GM23338 (cell line): ENCODE measurements around the gene NFE2L3. TPM values are rescaled to one million over a fixed set of nuclear protein-coding genes. Genes with fewer than 3 reads are reported as not detected.
A peak's percentile ranks its signal among the peaks of the same experiment; 100 is the strongest.

Experiments used
- ATAC-seq: fragments of 200-7000 bp; cut with Tn5 transposase; 3 replicates; pipeline ENCODE4 v1.9.1; 2020
- DNase-seq: peaks from one replicate; pipeline ENCODE4 v3.0.0-alpha.2; 2015; ENCODE audit warnings: low spot score
- H2AFZ ChIP-seq: fragments of 200-600 bp; sonication (generic); 2 replicates; pipeline ENCODE4 v1.8.0; 2016; ENCODE audit warnings: antibody characterized with exemption, mild to moderate bottlenecking, moderate library complexity
- H3F3A ChIP-seq: fragments of 200-600 bp; sonication (generic); replicated peaks from 2 replicates; pipeline ENCODE4 v1.8.0; 2017; ENCODE audit warnings: antibody characterized with exemption, mixed run types, low read depth
- H3K27ac ChIP-seq: fragments of 200-600 bp; sonication (generic); 2 replicates; pipeline ENCODE4 v1.6.1; 2016; ENCODE audit warnings: low read depth
- H3K27me3 ChIP-seq: fragments of 200-600 bp; sonication (generic); 2 replicates; pipeline ENCODE4 v1.8.0; 2016; ENCODE audit warnings: mild to moderate bottlenecking, mixed run types, moderate library complexity; ENCODE audit not compliant: insufficient read depth
- H3K36me3 ChIP-seq: fragments of 200-600 bp; sonication (generic); 2 replicates; pipeline ENCODE4 v1.8.0; 2016; ENCODE audit warnings: mild to moderate bottlenecking; ENCODE audit not compliant: insufficient read depth
- H3K4me1 ChIP-seq: fragments of 200-600 bp; sonication (generic); 2 replicates; pipeline ENCODE4 v1.8.0; 2016; ENCODE audit warnings: mild to moderate bottlenecking, moderate library complexity; ENCODE audit not compliant: insufficient read depth
- H3K4me2 ChIP-seq: fragments of 200-600 bp; sonication (generic); 2 replicates; pipeline ENCODE4 v1.7.1; 2017; ENCODE audit warnings: mixed run types
- H3K4me3 ChIP-seq: fragments of 200-600 bp; sonication (generic); 2 replicates; pipeline ENCODE4 v1.6.1; 2016; ENCODE audit warnings: mixed run types
- H3K79me2 ChIP-seq: fragments of 200-600 bp; sonication (generic); replicated peaks from 2 replicates; pipeline ENCODE4 v1.8.0; 2017; ENCODE audit warnings: mild to moderate bottlenecking; ENCODE audit not compliant: insufficient read depth
- H3K9me2 ChIP-seq: fragments of 200-600 bp; sonication (generic); 2 replicates; pipeline ENCODE4 v1.8.0; 2017; ENCODE audit not compliant: insufficient read depth
- H4K20me1 ChIP-seq: fragments of 200-600 bp; sonication (generic); replicated peaks from 2 replicates; pipeline ENCODE4 v1.8.0; 2017; ENCODE audit warnings: mild to moderate bottlenecking; ENCODE audit not compliant: insufficient read depth
- H3K27ac Mint-ChIP-seq: 2 replicates; pipeline ENCODE4 v1.8.0; 2020; ENCODE audit warnings: inconsistent platforms, mild to moderate bottlenecking, moderate library complexity, mixed read lengths
- H3K27me3 Mint-ChIP-seq: 3 replicates; pipeline ENCODE4 v1.8.0; 2022; ENCODE audit warnings: low read depth, mild to moderate bottlenecking, moderate library complexity, mixed read lengths, inconsistent platforms; ENCODE audit not compliant: insufficient read depth, poor library complexity
- H3K36me3 Mint-ChIP-seq: 3 replicates; pipeline ENCODE4 v1.8.0; 2021; ENCODE audit warnings: low read depth, mild to moderate bottlenecking, inconsistent platforms, moderate library complexity, mixed read lengths
- H3K4me1 Mint-ChIP-seq: 3 replicates; pipeline ENCODE4 v1.8.0; 2020; ENCODE audit warnings: mild to moderate bottlenecking, inconsistent platforms, mixed read lengths
- H3K4me3 Mint-ChIP-seq: 3 replicates; pipeline ENCODE4 v1.8.0; 2021; ENCODE audit warnings: moderate library complexity, mild to moderate bottlenecking, inconsistent platforms, mixed read lengths
- H3K9me3 Mint-ChIP-seq: 3 replicates; pipeline ENCODE4 v1.8.0; 2020; ENCODE audit warnings: moderate library complexity, mild to moderate bottlenecking, inconsistent platforms, mixed read lengths
- EZH2 ChIP-seq: fragments of 200-600 bp; sonication (generic); IDR thresholded peaks from one replicate; pipeline ENCODE4 v1.8.0; 2017; ENCODE audit warnings: antibody characterized with exemption, mild to moderate bottlenecking, low read depth; ENCODE audit not compliant: unreplicated experiment
- NANOG ChIP-seq: IDR thresholded peaks from 2 replicates; pipeline ENCODE4 v1.6.1; 2016; ENCODE audit warnings: antibody characterized with exemption, borderline replicate concordance
- POLR2AphosphoS5 ChIP-seq: IDR thresholded peaks from 2 replicates; pipeline ENCODE4 v1.6.1; 2016; ENCODE audit warnings: antibody characterized with exemption, low read depth
- ZNF114 ChIP-seq: fragments of 250-450 bp; sonication (Bioruptor Pico); IDR thresholded peaks from 2 replicates; pipeline ENCODE4 v1.5.0; 2020; ENCODE audit warnings: mild to moderate bottlenecking, moderate library complexity
- polyA plus RNA-seq: library from polyadenylated mRNA; unstranded; fragments of >200 nt; fragmentation: Nextera tagmentation; extraction: Ambion mirVana; gene quantifications from 2 replicates; pipeline ENCODE4 v1.2.1, GENCODE V29; 2016
- total RNA-seq: library from RNA; depleted of rRNA; stranded (reverse); fragments of >200 nt; shearing (Covaris generic); gene quantifications from 2 replicates; pipeline ENCODE4 v1.2.3, GENCODE V29; 2014
- TF ChIP-seq, protein P1 (sequence below): fragments of 250-450 bp; sonication (Bioruptor Pico); IDR thresholded peaks from 2 replicates; pipeline ENCODE4 v1.5.0; 2020; ENCODE audit warnings: mild to moderate bottlenecking, moderate library complexity
- TF ChIP-seq, protein P2 (sequence below), 2 experiments: fragments of 200-600 bp in 1 of 2; sonication (generic) in 1 of 2; conservative IDR thresholded peaks; 2 replicates each; pipeline versions ENCODE4 v1.5.1 to v1.6.1; 2016 to 2017; ENCODE audit warnings: antibody characterized with exemption in 2 of 2, low read depth in 2 of 2, mild to moderate bottlenecking in 2 of 2, moderate library complexity in 1 of 2

The NFE2L3 gene
- total and polyA plus RNA-seq, 2 experiments from 2014 or later: 62.0 to 142 TPM

DNA sequence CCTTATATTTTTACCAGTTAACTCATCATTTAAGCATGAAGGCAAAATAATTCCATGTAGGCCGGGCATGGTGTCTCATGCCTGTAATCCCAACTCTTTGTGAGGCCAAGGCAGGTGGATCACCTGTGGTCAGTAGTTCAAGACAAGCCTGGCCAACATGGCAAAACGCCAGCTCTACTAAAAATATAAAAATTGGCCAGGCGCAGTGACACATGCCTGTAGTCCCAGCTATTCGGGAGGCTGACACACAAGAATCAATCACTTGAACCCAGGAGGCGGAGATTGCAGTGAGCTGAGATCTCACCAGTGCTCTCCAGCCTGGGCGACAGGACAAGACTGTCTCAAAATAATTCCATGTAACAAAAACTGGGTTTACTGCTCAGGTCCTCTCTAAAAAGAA is 30.3 kb downstream of the NFE2L3 start:
- H3K27ac Mint-ChIP-seq: 0 out of 2 replicates have a peak overlapping the region, but pooled peaks have one; percentile 30
- TF ChIP-seq NANOG: no peak
- TF ChIP-seq POLR2AphosphoS5: no peak
- TF ChIP-seq ZNF114 (CRISPR knock-in tag): no peak
- TF ChIP-seq, protein P1, sequence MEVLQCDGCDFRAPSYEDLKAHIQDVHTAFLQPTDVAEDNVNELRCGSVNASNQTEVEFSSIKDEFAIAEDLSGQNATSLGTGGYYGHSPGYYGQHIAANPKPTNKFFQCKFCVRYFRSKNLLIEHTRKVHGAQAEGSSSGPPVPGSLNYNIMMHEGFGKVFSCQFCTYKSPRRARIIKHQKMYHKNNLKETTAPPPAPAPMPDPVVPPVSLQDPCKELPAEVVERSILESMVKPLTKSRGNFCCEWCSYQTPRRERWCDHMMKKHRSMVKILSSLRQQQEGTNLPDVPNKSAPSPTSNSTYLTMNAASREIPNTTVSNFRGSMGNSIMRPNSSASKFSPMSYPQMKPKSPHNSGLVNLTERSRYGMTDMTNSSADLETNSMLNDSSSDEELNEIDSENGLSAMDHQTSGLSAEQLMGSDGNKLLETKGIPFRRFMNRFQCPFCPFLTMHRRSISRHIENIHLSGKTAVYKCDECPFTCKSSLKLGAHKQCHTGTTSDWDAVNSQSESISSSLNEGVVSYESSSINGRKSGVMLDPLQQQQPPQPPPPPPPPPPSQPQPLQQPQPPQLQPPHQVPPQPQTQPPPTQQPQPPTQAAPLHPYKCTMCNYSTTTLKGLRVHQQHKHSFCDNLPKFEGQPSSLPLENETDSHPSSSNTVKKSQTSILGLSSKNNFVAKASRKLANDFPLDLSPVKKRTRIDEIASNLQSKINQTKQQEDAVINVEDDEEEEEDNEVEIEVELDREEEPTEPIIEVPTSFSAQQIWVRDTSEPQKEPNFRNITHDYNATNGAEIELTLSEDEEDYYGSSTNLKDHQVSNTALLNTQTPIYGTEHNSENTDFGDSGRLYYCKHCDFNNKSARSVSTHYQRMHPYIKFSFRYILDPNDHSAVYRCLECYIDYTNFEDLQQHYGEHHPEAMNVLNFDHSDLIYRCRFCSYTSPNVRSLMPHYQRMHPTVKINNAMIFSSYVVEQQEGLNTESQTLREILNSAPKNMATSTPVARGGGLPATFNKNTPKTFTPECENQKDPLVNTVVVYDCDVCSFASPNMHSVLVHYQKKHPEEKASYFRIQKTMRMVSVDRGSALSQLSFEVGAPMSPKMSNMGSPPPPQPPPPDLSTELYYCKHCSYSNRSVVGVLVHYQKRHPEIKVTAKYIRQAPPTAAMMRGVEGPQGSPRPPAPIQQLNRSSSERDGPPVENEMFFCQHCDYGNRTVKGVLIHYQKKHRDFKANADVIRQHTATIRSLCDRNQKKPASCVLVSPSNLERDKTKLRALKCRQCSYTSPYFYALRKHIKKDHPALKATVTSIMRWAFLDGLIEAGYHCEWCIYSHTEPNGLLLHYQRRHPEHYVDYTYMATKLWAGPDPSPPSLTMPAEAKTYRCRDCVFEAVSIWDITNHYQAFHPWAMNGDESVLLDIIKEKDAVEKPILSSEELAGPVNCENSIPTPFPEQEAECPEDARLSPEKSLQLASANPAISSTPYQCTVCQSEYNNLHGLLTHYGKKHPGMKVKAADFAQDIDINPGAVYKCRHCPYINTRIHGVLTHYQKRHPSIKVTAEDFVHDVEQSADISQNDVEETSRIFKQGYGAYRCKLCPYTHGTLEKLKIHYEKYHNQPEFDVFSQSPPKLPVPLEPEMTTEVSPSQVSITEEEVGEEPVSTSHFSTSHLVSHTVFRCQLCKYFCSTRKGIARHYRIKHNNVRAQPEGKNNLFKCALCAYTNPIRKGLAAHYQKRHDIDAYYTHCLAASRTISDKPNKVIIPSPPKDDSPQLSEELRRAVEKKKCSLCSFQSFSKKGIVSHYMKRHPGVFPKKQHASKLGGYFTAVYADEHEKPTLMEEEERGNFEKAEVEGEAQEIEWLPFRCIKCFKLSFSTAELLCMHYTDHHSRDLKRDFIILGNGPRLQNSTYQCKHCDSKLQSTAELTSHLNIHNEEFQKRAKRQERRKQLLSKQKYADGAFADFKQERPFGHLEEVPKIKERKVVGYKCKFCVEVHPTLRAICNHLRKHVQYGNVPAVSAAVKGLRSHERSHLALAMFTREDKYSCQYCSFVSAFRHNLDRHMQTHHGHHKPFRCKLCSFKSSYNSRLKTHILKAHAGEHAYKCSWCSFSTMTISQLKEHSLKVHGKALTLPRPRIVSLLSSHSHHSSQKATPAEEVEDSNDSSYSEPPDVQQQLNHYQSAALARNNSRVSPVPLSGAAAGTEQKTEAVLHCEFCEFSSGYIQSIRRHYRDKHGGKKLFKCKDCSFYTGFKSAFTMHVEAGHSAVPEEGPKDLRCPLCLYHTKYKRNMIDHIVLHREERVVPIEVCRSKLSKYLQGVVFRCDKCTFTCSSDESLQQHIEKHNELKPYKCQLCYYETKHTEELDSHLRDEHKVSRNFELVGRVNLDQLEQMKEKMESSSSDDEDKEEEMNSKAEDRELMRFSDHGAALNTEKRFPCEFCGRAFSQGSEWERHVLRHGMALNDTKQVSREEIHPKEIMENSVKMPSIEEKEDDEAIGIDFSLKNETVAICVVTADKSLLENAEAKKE: no peak
- no peak for DNase-seq

DNA sequence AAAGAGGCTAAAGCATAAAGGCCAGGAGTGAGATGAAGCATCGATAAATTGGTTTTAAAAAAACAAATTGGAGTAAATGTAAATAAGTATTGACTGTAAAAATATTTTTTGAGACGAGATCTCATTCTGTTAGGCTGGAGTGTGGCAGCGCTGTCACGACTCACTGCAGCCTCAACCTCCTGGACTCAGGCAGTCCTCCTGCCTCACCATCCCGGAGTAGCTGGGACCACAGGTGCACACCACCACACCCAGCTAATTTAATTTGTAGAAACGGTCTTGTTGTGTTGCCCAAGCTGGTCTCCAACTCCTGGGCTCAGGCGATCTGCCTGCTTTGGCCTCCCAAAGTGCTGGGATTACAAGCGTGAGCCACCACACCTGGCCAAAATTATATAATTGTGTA is 30.7 kb downstream of the NFE2L3 start:
- Mint-ChIP-seq H3K4me3 (no peak overlapping the region), H3K27ac (0 out of 2 replicates have a peak overlapping the region, but pooled peaks have one; percentile 30), H3K9me3 (peaks cover 4% of the 10 kb centered on the region; the same call in 1 of the 3 replicates), H3K36me3 (peaks cover 81% of the 10 kb centered on the region), H3K4me1 (peaks cover 46% of the 10 kb centered on the region), H3K27me3 (peaks cover 48% of the 10 kb centered on the region)
- Histone ChIP-seq H3K4me2 (no peak overlapping the region), H3K79me2 (peaks cover 9% of the 10 kb centered on the region; the same call in 1 of the 2 replicates), H3K9me2 (no peaks in the 10 kb centered on the region), H2AFZ (no peak overlapping the region), H3F3A (peaks cover 43% of the 10 kb centered on the region), H4K20me1 (peaks cover 7% of the 10 kb centered on the region), H3K4me3 (no peak overlapping the region), H3K36me3 (peaks cover 6% of the 10 kb centered on the region; the same call in 1 of the 2 replicates), H3K4me1 (peaks cover 4% of the 10 kb centered on the region; the same call in 1 of the 2 replicates), H3K27me3 (no peaks in the 10 kb centered on the region), H3K27ac (peak overlapping the region; percentile 68)
- DNase-seq (no peak), ATAC-seq (peak; percentile 1; the same call in 1 of the 3 replicates)
- TF ChIP-seq ZNF114 (CRISPR knock-in tag) (no peak), NANOG (no peak), EZH2 (no peak)
- TF ChIP-seq, protein P2, sequence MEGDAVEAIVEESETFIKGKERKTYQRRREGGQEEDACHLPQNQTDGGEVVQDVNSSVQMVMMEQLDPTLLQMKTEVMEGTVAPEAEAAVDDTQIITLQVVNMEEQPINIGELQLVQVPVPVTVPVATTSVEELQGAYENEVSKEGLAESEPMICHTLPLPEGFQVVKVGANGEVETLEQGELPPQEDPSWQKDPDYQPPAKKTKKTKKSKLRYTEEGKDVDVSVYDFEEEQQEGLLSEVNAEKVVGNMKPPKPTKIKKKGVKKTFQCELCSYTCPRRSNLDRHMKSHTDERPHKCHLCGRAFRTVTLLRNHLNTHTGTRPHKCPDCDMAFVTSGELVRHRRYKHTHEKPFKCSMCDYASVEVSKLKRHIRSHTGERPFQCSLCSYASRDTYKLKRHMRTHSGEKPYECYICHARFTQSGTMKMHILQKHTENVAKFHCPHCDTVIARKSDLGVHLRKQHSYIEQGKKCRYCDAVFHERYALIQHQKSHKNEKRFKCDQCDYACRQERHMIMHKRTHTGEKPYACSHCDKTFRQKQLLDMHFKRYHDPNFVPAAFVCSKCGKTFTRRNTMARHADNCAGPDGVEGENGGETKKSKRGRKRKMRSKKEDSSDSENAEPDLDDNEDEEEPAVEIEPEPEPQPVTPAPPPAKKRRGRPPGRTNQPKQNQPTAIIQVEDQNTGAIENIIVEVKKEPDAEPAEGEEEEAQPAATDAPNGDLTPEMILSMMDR (conservative IDR thresholded peaks at IDR 0.05; ENCODE audit: low read depth in 2 of 2): no peak

More for the DNA sequence above, 30.3 kb downstream of the NFE2L3 start:
- Histone ChIP-seq H3K27ac (peak overlapping the region; percentile 68), H3K4me3 (no peak overlapping the region), H4K20me1 (peaks cover 9% of the 10 kb centered on the region), H3K4me1 (peaks cover 4% of the 10 kb centered on the region; the same call in 1 of the 2 replicates), H3F3A (peaks cover 40% of the 10 kb centered on the region), H3K9me2 (no peaks in the 10 kb centered on the region), H3K79me2 (peaks cover 14% of the 10 kb centered on the region; the same call in 1 of the 2 replicates), H3K27me3 (no peaks in the 10 kb centered on the region), H3K4me2 (no peak overlapping the region), H2AFZ (no peak overlapping the region), H3K36me3 (peaks cover 6% of the 10 kb centered on the region; the same call in 1 of the 2 replicates)
- peaks cover 9% of the 10 kb centered on the region; the same call in 2 of the 3 replicates for H3K9me3 Mint-ChIP-seq
- ATAC-seq: no peak
- no peak overlapping the region for H3K4me3 Mint-ChIP-seq
- H3K27me3 Mint-ChIP-seq: peaks cover 44% of the 10 kb centered on the region
- H3K4me1 Mint-ChIP-seq: peaks cover 48% of the 10 kb centered on the region
- H3K36me3 Mint-ChIP-seq: peaks cover 84% of the 10 kb centered on the region
